Large intestine (tissue), 3 donors: ENCODE measurements around the gene CTNNA2. TPM values are rescaled to one million over a fixed set of nuclear protein-coding genes. Genes with fewer than 3 reads are reported as not detected.

Experiments used
- DNase-seq, 2 donors: peaks; one replicate each; pipeline versions ENCODE4 v3.0.0 to v3.0.0-alpha.2; 2013
- H3K27ac ChIP-seq: one replicate; pipeline ENCODE4 v1.5.1; 2013; ENCODE audit warnings: low read length
- H3K27me3 ChIP-seq: 2 replicates; pipeline ENCODE4 v1.6.1; 2013; ENCODE audit warnings: low read length; ENCODE audit not compliant: control insufficient read depth, insufficient read depth
- H3K36me3 ChIP-seq: 2 replicates; pipeline ENCODE4 v1.6.1; 2013; ENCODE audit warnings: low read length; ENCODE audit not compliant: control insufficient read depth, insufficient read depth
- H3K4me1 ChIP-seq: one replicate; pipeline ENCODE4 v1.6.1; 2013; ENCODE audit warnings: low read length; ENCODE audit not compliant: control insufficient read depth, insufficient read depth
- H3K4me3 ChIP-seq: one replicate; pipeline ENCODE4 v1.5.1; 2013; ENCODE audit warnings: low read length
- H3K9me3 ChIP-seq: one replicate; pipeline ENCODE4 v1.6.1; 2013; ENCODE audit warnings: mild to moderate bottlenecking, low read depth, low read length, moderate library complexity; ENCODE audit not compliant: control insufficient read depth
- WGBS: methylation state at CpG from one replicate; pipeline ENCODE4 v1.1.5; 2013; ENCODE audit warnings: low lambda C conversion rate; ENCODE audit not compliant: insufficient coverage; 5-methylcytosine and 5-hydroxymethylcytosine counted together
- polyA plus RNA-seq: library from polyadenylated mRNA; unstranded; fragments of 120-200 nt; gene quantifications from one replicate; pipeline ENCODE4 v1.2.1, GENCODE V29; 2013

CTNNA2 gene
- polyA plus RNA-seq, 1 donor, result 7.5 TPM

DNA sequence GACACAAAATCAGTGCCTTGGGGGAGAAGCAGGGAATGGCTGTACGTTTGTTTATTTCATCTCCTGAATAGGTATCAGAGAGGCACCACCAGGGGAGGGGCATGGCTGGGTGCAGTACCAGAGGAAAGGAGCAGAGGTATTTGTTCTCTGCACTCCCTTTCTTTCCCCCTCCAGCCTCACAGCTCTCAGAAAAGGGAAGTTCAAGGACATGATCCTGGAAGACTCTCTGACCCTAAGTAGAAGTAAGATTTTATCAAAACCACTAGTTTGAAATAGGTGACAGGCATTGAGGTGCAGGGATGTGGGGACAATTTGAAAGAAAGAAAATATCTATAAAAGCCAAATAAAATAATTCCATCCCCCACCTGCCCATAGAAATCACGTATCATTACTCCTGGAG lies 655.2 kb downstream of the CTNNA2 start:
- WGBS, result no CpG with 5 or more reads among the region's 2 CpGs
- Histone ChIP-seq H3K27me3 (no peaks in the 10 kb centered on the region), H3K4me3 (no peak overlapping the region), H3K4me1 (no peaks in the 10 kb centered on the region), H3K9me3 (no peaks in the 10 kb centered on the region), H3K27ac (no peak overlapping the region), H3K36me3 (no peaks in the 10 kb centered on the region)
- no peak for DNase-seq

DNA sequence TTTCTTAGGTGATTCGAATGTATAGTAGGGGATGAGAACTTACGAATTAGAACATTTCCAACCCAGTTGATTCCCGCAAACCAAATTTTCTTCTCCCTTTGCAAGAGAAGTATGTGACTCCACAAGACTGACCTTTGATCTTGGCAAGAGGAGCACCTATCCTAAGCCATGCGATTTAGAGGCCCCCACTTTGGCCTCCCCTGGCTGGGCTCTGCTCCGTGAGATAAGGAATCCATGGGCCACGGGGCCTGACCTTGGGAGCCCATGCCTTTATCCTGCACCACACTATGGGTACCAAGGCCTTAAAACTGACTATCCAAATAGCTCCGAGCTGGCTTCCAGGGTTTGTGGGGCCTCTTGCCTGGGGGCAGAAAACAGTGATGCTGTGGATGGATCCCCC lies 656.0 kb downstream of the CTNNA2 start:
- H3K4me1 ChIP-seq, result no peaks in the 10 kb centered on the region
- no CpG with 5 or more reads among the region's 7 CpGs for WGBS
- H3K27me3 ChIP-seq, result no peaks in the 10 kb centered on the region
- H3K36me3 ChIP-seq, result no peaks in the 10 kb centered on the region
- no peaks in the 10 kb centered on the region for H3K9me3 ChIP-seq
- DNase-seq, result no peak
- no peak overlapping the region for H3K4me3 ChIP-seq
- H3K27ac ChIP-seq, result no peak overlapping the region

DNA sequence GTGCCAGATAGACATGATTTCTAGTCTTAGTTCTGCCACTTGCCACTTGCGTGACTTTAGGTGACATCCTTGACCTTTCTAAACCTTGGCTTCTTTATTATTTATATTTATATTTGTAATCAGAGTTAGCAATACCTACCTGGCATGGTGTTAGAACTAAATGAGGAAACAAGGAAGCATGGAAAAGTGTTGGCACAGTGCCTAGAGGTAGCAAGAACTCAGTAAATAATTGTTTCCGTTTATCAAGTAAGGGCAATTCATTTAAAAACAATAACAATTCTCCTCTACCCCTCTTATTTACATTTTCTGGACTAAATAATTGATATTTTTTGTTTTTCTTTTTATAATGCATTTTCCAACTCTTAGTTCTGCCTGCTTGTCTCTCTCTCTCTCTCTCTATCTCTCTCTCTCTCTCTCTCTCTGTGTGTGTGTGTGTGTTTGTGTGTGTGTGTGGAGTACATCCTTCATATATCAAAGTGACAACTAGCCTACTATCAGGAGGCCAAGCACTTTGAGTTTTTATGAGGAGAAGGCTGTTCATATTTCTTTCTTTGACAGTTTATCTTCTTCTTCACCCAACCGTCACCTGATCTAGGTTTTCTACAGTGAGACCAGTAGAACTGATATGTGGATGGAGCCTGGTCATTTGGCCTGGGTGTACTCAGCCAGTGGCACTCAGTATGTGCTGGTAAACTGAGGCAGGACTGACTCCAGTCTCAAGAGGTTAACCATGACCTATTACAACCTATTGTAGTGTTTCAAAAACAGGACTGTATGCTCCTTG lies 657.2 kb downstream of the CTNNA2 start:
- no peaks in the 10 kb centered on the region for H3K27me3 ChIP-seq
- DNase-seq, result no peak
- WGBS, result 85% methylated on average over 2 of the region's 3 CpGs

DNA sequence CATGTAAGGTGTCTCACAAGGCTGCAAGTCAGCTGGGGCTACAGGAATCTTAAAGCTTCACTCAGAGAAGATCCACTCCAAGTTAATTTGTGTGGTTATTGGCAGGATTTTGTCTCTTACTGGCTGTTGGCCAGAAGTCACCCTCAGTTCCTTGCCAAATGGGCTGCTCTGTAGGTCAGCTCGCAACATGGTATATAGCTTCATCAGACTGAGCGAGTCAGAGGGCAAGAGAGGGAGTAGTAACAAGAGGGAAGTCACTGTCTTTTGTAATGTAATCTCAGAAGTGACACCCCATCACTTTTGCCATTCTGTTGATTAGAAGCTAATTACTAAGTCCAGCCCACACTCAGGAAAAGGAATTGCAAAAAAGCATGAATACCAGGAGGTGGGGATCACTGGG lies 672.2 kb downstream of the CTNNA2 start:
- H3K4me1 ChIP-seq, result no peaks in the 10 kb centered on the region
- WGBS, result no CpG with 5 or more reads among the region's 2 CpGs
- no peaks in the 10 kb centered on the region for H3K27me3 ChIP-seq
- H3K9me3 ChIP-seq, result no peaks in the 10 kb centered on the region
- DNase-seq, result no peak
- no peak overlapping the region for H3K27ac ChIP-seq
- no peaks in the 10 kb centered on the region for H3K36me3 ChIP-seq
- H3K4me3 ChIP-seq, result no peak overlapping the region

More for the DNA sequence above, 657.2 kb downstream of the CTNNA2 start:
- Histone ChIP-seq H3K4me1 (no peaks in the 10 kb centered on the region), H3K4me3 (no peak overlapping the region), H3K36me3 (no peaks in the 10 kb centered on the region), H3K9me3 (no peaks in the 10 kb centered on the region), H3K27ac (no peak overlapping the region)

DNA sequence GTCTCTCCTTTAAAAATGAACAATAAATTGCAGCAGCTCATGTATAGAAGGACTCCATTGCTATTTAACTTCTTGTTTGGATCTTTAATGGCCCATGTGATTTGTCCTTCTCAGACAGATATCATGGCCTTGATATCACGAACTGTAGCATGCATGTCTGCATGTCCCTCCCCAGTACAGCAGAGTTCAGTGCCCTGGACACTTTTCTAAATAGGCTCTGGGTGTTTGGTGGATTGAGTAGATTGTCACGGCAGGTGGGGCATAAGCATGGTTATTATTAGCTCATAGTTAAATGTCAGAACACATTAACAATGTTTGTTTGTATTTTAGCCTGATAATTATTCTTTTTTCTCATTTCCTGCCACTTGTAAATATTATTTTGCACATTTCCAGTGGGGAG lies 673.4 kb downstream of the CTNNA2 start:
- WGBS, result no CpG with 5 or more reads among the region's 2 CpGs
- no peaks in the 10 kb centered on the region for H3K36me3 ChIP-seq
- no peak for DNase-seq
- H3K27ac ChIP-seq, result no peak overlapping the region
- no peaks in the 10 kb centered on the region for H3K27me3 ChIP-seq
- no peaks in the 10 kb centered on the region for H3K4me1 ChIP-seq
- H3K9me3 ChIP-seq, result no peaks in the 10 kb centered on the region
- H3K4me3 ChIP-seq, result no peak overlapping the region

DNA sequence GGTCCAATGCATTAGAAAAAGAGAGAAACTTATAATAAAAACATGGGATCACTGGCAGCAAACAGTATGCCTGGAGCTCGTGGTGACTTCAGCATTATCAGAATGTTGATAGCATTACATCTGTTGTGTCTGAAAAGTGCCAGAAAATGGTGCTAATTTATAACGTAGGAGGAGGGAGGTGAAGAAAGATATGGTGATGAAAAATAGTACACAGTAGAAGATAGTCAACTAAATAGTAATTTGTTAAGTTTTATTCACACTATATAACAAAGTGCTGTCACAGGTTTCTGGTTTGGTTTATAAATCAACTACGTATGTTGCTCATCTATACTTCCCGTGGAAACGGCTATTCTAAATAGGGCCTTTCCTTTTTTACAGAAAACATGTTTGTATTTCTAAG lies 674.3 kb downstream of the CTNNA2 start:
- no peaks in the 10 kb centered on the region for H3K36me3 ChIP-seq
- H3K4me3 ChIP-seq, result no peak overlapping the region
- no peak for DNase-seq
- no peaks in the 10 kb centered on the region for H3K9me3 ChIP-seq
- no peaks in the 10 kb centered on the region for H3K27me3 ChIP-seq
- no peaks in the 10 kb centered on the region for H3K4me1 ChIP-seq
- WGBS, result 86% methylated on average over 1 of the region's 5 CpGs
- H3K27ac ChIP-seq, result no peak overlapping the region

DNA sequence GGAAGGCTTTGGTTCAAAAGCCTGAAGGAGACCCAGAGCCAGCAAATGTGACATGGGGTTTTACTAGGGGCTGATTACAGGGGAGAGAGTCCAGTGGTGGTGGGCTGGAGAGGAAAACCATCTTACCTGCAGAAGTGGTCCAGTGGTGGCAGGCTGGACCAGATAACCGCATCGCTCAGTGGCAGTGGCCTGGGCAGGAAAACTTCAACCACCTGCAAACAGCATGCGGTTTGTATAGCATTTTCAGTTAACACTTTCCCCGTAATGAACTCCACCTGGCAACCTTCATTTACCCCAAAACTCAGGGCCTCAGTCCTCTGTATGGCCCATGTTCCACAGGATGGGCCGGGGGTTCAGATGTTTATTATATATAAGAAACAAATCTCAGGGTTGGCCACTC lies 677.3 kb downstream of the CTNNA2 start:
- Histone ChIP-seq H3K9me3 (no peaks in the 10 kb centered on the region), H3K36me3 (no peaks in the 10 kb centered on the region), H3K27ac (no peak overlapping the region), H3K4me3 (no peak overlapping the region), H3K4me1 (peaks cover 5% of the 10 kb centered on the region), H3K27me3 (no peaks in the 10 kb centered on the region)
- WGBS, result no CpG with 5 or more reads among the region's 5 CpGs
- no peak for DNase-seq

DNA sequence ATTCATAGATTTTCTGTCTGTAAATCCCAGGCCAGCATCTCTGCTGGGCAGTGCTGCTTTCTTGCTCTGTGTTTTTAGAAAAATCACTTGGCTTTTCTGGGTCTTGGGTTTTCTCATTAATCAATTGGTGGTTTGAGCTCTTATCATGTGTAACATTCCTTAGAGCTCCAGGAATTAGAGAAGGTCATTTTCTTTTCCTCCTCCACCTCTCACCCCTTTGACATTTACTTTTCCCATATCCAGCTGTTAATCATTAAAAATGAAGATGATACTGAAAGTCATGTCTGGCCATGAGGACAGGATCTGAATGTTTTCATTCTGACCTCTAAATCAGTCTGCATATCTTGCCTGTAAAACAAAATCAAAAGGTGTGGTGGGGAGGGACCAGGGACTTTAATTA lies 680.7 kb downstream of the CTNNA2 start:
- Histone ChIP-seq H3K27me3 (no peaks in the 10 kb centered on the region), H3K27ac (no peak overlapping the region), H3K9me3 (no peaks in the 10 kb centered on the region), H3K4me1 (peaks cover 5% of the 10 kb centered on the region), H3K4me3 (no peak overlapping the region), H3K36me3 (no peaks in the 10 kb centered on the region)
- DNase-seq, result no peak

DNA sequence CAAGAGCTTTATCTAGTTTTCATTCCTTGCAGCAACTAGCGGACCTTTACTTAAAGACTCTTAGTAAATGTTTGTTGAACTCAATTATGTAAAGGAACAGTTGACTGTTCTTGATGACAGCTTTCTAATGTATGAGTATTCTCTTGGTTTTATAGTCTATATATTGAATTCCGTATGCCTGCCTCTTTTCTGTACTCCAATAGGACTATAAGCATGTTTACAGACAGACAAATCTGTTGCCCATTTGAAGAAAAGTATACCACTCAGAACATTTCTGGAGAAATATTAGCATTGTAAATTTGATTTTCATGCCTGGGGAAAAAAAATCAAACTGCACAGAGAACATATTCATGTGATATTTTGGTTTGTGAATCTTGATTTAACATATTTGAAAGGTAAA lies 682.2 kb downstream of the CTNNA2 start:
- no peak overlapping the region for H3K4me3 ChIP-seq
- no CpG with 5 or more reads among the region's 2 CpGs for WGBS
- no peaks in the 10 kb centered on the region for H3K27me3 ChIP-seq
- DNase-seq, result no peak
- peaks cover 5% of the 10 kb centered on the region for H3K4me1 ChIP-seq
- no peaks in the 10 kb centered on the region for H3K36me3 ChIP-seq
- no peaks in the 10 kb centered on the region for H3K9me3 ChIP-seq
- no peak overlapping the region for H3K27ac ChIP-seq

DNA sequence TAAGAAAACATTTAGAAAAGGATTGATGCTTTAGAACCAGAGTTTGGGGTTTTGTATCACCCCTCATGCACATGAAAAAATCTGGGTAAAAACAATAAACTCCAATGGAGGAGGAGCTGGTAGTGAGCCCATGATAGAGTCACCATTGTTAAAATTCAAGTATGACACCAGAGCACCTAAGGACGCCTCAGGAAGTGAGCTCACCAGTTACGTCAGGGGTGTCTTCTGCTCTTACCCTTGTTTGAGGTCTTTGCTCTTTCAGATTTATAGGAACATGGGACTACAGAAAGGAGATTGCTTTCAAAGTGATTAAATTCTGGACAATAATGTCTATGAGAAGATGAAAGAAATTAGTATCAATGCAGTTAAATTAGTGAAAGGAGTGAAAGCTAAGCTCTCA lies 685.2 kb downstream of the CTNNA2 start:
- H3K4me1 ChIP-seq, result peaks cover 5% of the 10 kb centered on the region
- H3K36me3 ChIP-seq, result no peaks in the 10 kb centered on the region
- no peak overlapping the region for H3K4me3 ChIP-seq
- no peak overlapping the region for H3K27ac ChIP-seq
- no CpG with 5 or more reads among the region's 2 CpGs for WGBS
- H3K27me3 ChIP-seq, result no peaks in the 10 kb centered on the region
- DNase-seq, result no peak
- H3K9me3 ChIP-seq, result no peaks in the 10 kb centered on the region

DNA sequence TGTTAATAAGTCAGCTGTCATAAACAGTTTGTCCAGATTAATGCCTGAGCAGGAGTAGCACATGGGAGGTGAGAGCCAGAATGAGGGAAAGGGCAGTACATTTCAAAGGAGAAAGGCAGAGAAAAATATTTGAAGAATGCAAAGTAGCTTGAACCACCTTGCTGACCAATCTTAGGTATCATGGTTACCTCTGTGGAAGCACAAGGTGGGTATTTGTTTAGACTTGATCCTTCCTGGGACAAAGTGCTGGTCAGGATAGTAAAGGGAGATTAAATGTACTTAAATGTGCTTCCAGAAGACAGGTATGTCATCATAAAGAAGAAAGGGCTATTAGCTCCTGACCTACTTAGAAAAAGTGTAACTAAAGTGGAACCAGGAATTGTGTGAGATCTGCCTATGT lies 686.7 kb downstream of the CTNNA2 start:
- DNase-seq, result peak; percentile 17 to 21

More for the DNA sequence above, 686.7 kb downstream of the CTNNA2 start:
- Histone ChIP-seq H3K4me3 (no peak overlapping the region), H3K36me3 (no peaks in the 10 kb centered on the region), H3K27me3 (no peaks in the 10 kb centered on the region), H3K9me3 (no peaks in the 10 kb centered on the region), H3K27ac (peak overlapping the region; percentile 43), H3K4me1 (no peaks in the 10 kb centered on the region)
